Stimulated activated effector memory CD8-positive, alpha-beta T cell treated with anti-CD3 and anti-CD28 coated beads, Interleukin-12 subunit alpha, Interleukin-12 subunit beta, amount 100 ng/mL, for 72 hours (primary cell): ENCODE results near the gene PTGIS.

Experiments used
- ATAC-seq: fragments of 150-1000 bp; cut with Tn5 transposase; 2 replicates; pipeline ENCODE4 v1.10.0; 2021
- DNase-seq, 2 donors: peaks; one replicate each; pipeline ENCODE4 v3.0.0; 2021 to 2022; ENCODE audit warnings: low spot score in 2 of 2
- H3K27ac Mint-ChIP-seq: one replicate; pipeline ENCODE4 v1.8.0; 2022; ENCODE audit warnings: mild to moderate bottlenecking, mixed read lengths
- H3K36me3 Mint-ChIP-seq: one replicate; pipeline ENCODE4 v1.8.0; 2022; ENCODE audit warnings: mild to moderate bottlenecking, mixed read lengths
- H3K4me1 Mint-ChIP-seq: one replicate; pipeline ENCODE4 v1.8.0; 2022; ENCODE audit warnings: mixed read lengths
- H3K4me3 Mint-ChIP-seq: one replicate; pipeline ENCODE4 v1.8.0; 2022; ENCODE audit warnings: mild to moderate bottlenecking, mixed read lengths
- H3K9me3 Mint-ChIP-seq: one replicate; pipeline ENCODE4 v1.8.0; 2022; ENCODE audit warnings: mixed read lengths

The PTGIS gene

GRCh38 chr20:49540687-49541435, 27.1 kb downstream of the PTGIS start:
- Mint-ChIP-seq H3K4me1 (peaks cover 42% of the 10 kb centered on the region), H3K27ac (peak overlapping the region; percentile 87), H3K4me3 (no peak overlapping the region), H3K9me3 (peaks cover 3% of the 10 kb centered on the region), H3K36me3 (peaks cover 23% of the 10 kb centered on the region)
- DNase-seq: no peak
- no peak for ATAC-seq

- H3K27ac Mint-ChIP-seq: no peak overlapping the region
- peaks cover under 1% of the 10 kb centered on the region for H3K9me3 Mint-ChIP-seq
- H3K4me3 Mint-ChIP-seq: no peak overlapping the region
- ATAC-seq (no peak), DNase-seq (no peak)
- H3K36me3 Mint-ChIP-seq: peaks cover 21% of the 10 kb centered on the region
- peaks cover 48% of the 10 kb centered on the region for H3K4me1 Mint-ChIP-seq
Observed at GRCh38 chr20:49540232-49540620, 27.7 kb downstream of the PTGIS start.

- H3K36me3 Mint-ChIP-seq: peaks cover 18% of the 10 kb centered on the region
- H3K9me3 Mint-ChIP-seq: no peaks in the 10 kb centered on the region
- H3K4me3 Mint-ChIP-seq: no peak overlapping the region
- DNase-seq (no peak), ATAC-seq (no peak)
- peaks cover 54% of the 10 kb centered on the region for H3K4me1 Mint-ChIP-seq
- no peak overlapping the region for H3K27ac Mint-ChIP-seq
Observed at GRCh38 chr20:49539481-49540231, 28.3 kb downstream of the PTGIS start.

GRCh38 chr20:49538950-49539349, 29.0 kb downstream of the PTGIS start:
- no peak for DNase-seq
- peaks cover 60% of the 10 kb centered on the region for H3K4me1 Mint-ChIP-seq
- no peak overlapping the region for H3K27ac Mint-ChIP-seq
- no peak overlapping the region for H3K4me3 Mint-ChIP-seq
- no peak for ATAC-seq
- no peaks in the 10 kb centered on the region for H3K9me3 Mint-ChIP-seq
- peaks cover 18% of the 10 kb centered on the region for H3K36me3 Mint-ChIP-seq

GRCh38 chr20:49534255-49534712, 33.7 kb downstream of the PTGIS start:
- peak overlapping the region; percentile 85 for H3K27ac Mint-ChIP-seq
- H3K4me1 Mint-ChIP-seq: peaks cover 20% of the 10 kb centered on the region
- peak overlapping the region; percentile 20 for H3K4me3 Mint-ChIP-seq
- ATAC-seq (peak; percentile 64), DNase-seq (peak; percentile 63 to 86)
- H3K9me3 Mint-ChIP-seq: no peaks in the 10 kb centered on the region
- H3K36me3 Mint-ChIP-seq: peaks cover 12% of the 10 kb centered on the region

- Mint-ChIP-seq H3K27ac (no peak overlapping the region), H3K4me1 (peaks cover 20% of the 10 kb centered on the region), H3K4me3 (no peak overlapping the region), H3K36me3 (peaks cover 7% of the 10 kb centered on the region), H3K9me3 (no peaks in the 10 kb centered on the region)
- ATAC-seq (no peak), DNase-seq (no peak)
Observed at GRCh38 chr20:49532285-49532946, 35.5 kb downstream of the PTGIS start.

- Mint-ChIP-seq H3K9me3 (no peaks in the 10 kb centered on the region), H3K4me1 (peaks cover 5% of the 10 kb centered on the region), H3K36me3 (no peaks in the 10 kb centered on the region), H3K27ac (no peak overlapping the region), H3K4me3 (no peak overlapping the region)
- ATAC-seq (no peak), DNase-seq (no peak)
Observed at GRCh38 chr20:49529470-49529869, 38.5 kb downstream of the PTGIS start.

GRCh38 chr20:49526568-49526967, 41.4 kb downstream of the PTGIS start:
- Mint-ChIP-seq H3K9me3 (no peaks in the 10 kb centered on the region), H3K27ac (no peak overlapping the region), H3K4me1 (no peaks in the 10 kb centered on the region), H3K4me3 (no peak overlapping the region), H3K36me3 (peaks cover 6% of the 10 kb centered on the region)
- no peak for DNase-seq
- peak; percentile 58 for ATAC-seq

GRCh38 chr20:49526056-49526455, 41.9 kb downstream of the PTGIS start:
- DNase-seq: no peak
- H3K36me3 Mint-ChIP-seq: peaks cover 6% of the 10 kb centered on the region
- no peaks in the 10 kb centered on the region for H3K4me1 Mint-ChIP-seq
- H3K4me3 Mint-ChIP-seq: no peak overlapping the region
- no peaks in the 10 kb centered on the region for H3K9me3 Mint-ChIP-seq
- no peak overlapping the region for H3K27ac Mint-ChIP-seq
- no peak for ATAC-seq

- no peak for DNase-seq
- H3K27ac Mint-ChIP-seq: no peak overlapping the region
- H3K36me3 Mint-ChIP-seq: peaks cover 6% of the 10 kb centered on the region
- ATAC-seq: no peak
- no peaks in the 10 kb centered on the region for H3K9me3 Mint-ChIP-seq
- no peak overlapping the region for H3K4me3 Mint-ChIP-seq
- peaks cover 10% of the 10 kb centered on the region for H3K4me1 Mint-ChIP-seq
Observed at GRCh38 chr20:49523767-49524360, 44.1 kb downstream of the PTGIS start.

- no peak for ATAC-seq
- no peak for DNase-seq
- Mint-ChIP-seq H3K36me3 (peaks cover 6% of the 10 kb centered on the region), H3K27ac (no peak overlapping the region), H3K9me3 (no peaks in the 10 kb centered on the region), H3K4me3 (no peak overlapping the region), H3K4me1 (peaks cover 25% of the 10 kb centered on the region)
Observed at GRCh38 chr20:49521356-49521755, 46.6 kb downstream of the PTGIS start.

- H3K4me3 Mint-ChIP-seq: no peak overlapping the region
- no peak for DNase-seq
- H3K4me1 Mint-ChIP-seq: peaks cover 25% of the 10 kb centered on the region
- H3K9me3 Mint-ChIP-seq: no peaks in the 10 kb centered on the region
- peak overlapping the region; percentile 27 for H3K27ac Mint-ChIP-seq
- ATAC-seq: peak; percentile 33
- H3K36me3 Mint-ChIP-seq: peaks cover 6% of the 10 kb centered on the region
Observed at GRCh38 chr20:49519777-49520359, 48.1 kb downstream of the PTGIS start.

GRCh38 chr20:49519212-49519712, 48.7 kb downstream of the PTGIS start:
- peaks cover 25% of the 10 kb centered on the region for H3K4me1 Mint-ChIP-seq
- DNase-seq: no peak
- H3K27ac Mint-ChIP-seq: peak overlapping the region; percentile 27
- H3K4me3 Mint-ChIP-seq: peak overlapping the region; percentile 0
- H3K9me3 Mint-ChIP-seq: no peaks in the 10 kb centered on the region
- ATAC-seq: no peak
- peaks cover 6% of the 10 kb centered on the region for H3K36me3 Mint-ChIP-seq

GRCh38 chr20:49518576-49518975, 49.4 kb downstream of the PTGIS start:
- H3K4me1 Mint-ChIP-seq: peaks cover 25% of the 10 kb centered on the region
- H3K4me3 Mint-ChIP-seq: peak overlapping the region; percentile 0
- peaks cover 6% of the 10 kb centered on the region for H3K36me3 Mint-ChIP-seq
- ATAC-seq (peak; percentile 87), DNase-seq (no peak)
- no peaks in the 10 kb centered on the region for H3K9me3 Mint-ChIP-seq
- H3K27ac Mint-ChIP-seq: peak overlapping the region; percentile 27

- DNase-seq (no peak), ATAC-seq (no peak)
- Mint-ChIP-seq H3K27ac (no peak overlapping the region), H3K36me3 (peaks cover 6% of the 10 kb centered on the region), H3K9me3 (no peaks in the 10 kb centered on the region), H3K4me1 (peaks cover 25% of the 10 kb centered on the region), H3K4me3 (no peak overlapping the region)
Observed at GRCh38 chr20:49517805-49518100, 50.2 kb downstream of the PTGIS start.
